AML-193 (cell line): ENCODE measurements around the gene C1QTNF6.
A peak's percentile ranks its signal among the peaks of the same experiment; 100 is the strongest.
"Not testable (repeated sequence)": the region's sequence is repeated elsewhere in the genome, so short reads cannot be mapped to it uniquely, and the experiment has no call there.

Experiments
- DNase-seq, 2 experiments: peaks; one replicate each; lab custom pipeline; 2025; lab: John Stamatoyannopoulos, UW

Gene C1QTNF6

GRCh38 chr22:37187891-37188761, at the start of gene C1QTNF6:
C1QTNF6 (minus strand) TSS chr22:37188247; CDS start chr22:37188213, 34 bp downstream.
- DNase-seq = no peak

- DNase-seq = peak in 1 of 2 experiments; percentile 8
Observed at GRCh38 chr22:37235897-37236607, 48.0 kb upstream of the C1QTNF6 start.

GRCh38 chr22:37234736-37235711, 47.0 kb upstream of the C1QTNF6 start:
- DNase-seq = no peak

GRCh38 chr22:37233751-37234631, 45.9 kb upstream of the C1QTNF6 start:
- DNase-seq = no peak

- not testable (repeated sequence) for DNase-seq
Observed at GRCh38 chr22:37233371-37233750, 45.3 kb upstream of the C1QTNF6 start.

GRCh38 chr22:37232140-37232998, 44.3 kb upstream of the C1QTNF6 start:
- DNase-seq = no peak

- no peak for DNase-seq
Observed at GRCh38 chr22:37231406-37232139, 43.5 kb upstream of the C1QTNF6 start.

GRCh38 chr22:37230673-37231405, 42.8 kb upstream of the C1QTNF6 start:
- no peak for DNase-seq

GRCh38 chr22:37229805-37230672, 42.0 kb upstream of the C1QTNF6 start:
- peak; percentile 72 for DNase-seq

GRCh38 chr22:37229012-37229804, 41.2 kb upstream of the C1QTNF6 start:
- no peak for DNase-seq

GRCh38 chr22:37228106-37229011, 40.3 kb upstream of the C1QTNF6 start:
- no peak for DNase-seq

GRCh38 chr22:37226514-37226913, 38.5 kb upstream of the C1QTNF6 start:
- DNase-seq = no peak

GRCh38 chr22:37226087-37226486, 38.0 kb upstream of the C1QTNF6 start:
- DNase-seq = no peak

GRCh38 chr22:37225481-37225880, 37.4 kb upstream of the C1QTNF6 start:
- no peak for DNase-seq

GRCh38 chr22:37224757-37225420, 36.8 kb upstream of the C1QTNF6 start:
- DNase-seq = no peak
